Testis (tissue), 2 donors: ENCODE measurements around the gene STAT6.

Source experiments
- CTCF ChIP-seq, 3 experiments: fragments of 450-650 bp in 2 of 3; fragments of 200-600 bp in 1 of 3; sonication (generic) in 1 of 3; IDR thresholded peaks; one replicate each; pipeline ENCODE4 v1.5.1; 2016 to 2019; ENCODE audit warnings: antibody characterized with exemption in 3 of 3, mild to moderate bottlenecking in 2 of 3, moderate library complexity in 1 of 3
- POLR2A ChIP-seq: fragments of 450-650 bp; IDR thresholded peaks from one replicate; pipeline ENCODE4 v1.6.1; 2017; ENCODE audit warnings: antibody characterized with exemption, mild to moderate bottlenecking, moderate library complexity

GRCh38 chr12:57127101-57127725 lies 16.1 kb upstream of the STAT6 start:
- TF ChIP-seq CTCF (IDR thresholded peaks at IDR 0.05) (peak; percentile 32 to 61 (median 33)), POLR2A (no peak)
